ENCODE results near the gene MPDZ.

- TF ChIP-seq MAX (IDR thresholded peaks at IDR 0.05) (no peak), CTCF (IDR thresholded peaks at IDR 0.05) (no peak), POLR2A (IDR thresholded peaks at IDR 0.05; ENCODE audit: low read length) (no peak), CHD2 (IDR thresholded peaks at IDR 0.05; ENCODE audit: low read length, partially characterized antibody) (no peak), KDM1A (IDR thresholded peaks at IDR 0.05; ENCODE audit: low read depth) (no peak), EHMT2 (IDR thresholded peaks at IDR 0.05; ENCODE audit: low read depth) (no peak), CBX2 (IDR thresholded peaks at IDR 0.05; ENCODE audit: borderline replicate concordance, low read depth) (no peak), PBX3 (IDR thresholded peaks at IDR 0.05) (no peak)
These were observed 210.0 kb downstream of the MPDZ start for GRCh38 chr9:13069498-13069897.

Data from A549 (cell line).